ENCODE data around the gene ADAM12.

- TF ChIP-seq, protein P1, sequence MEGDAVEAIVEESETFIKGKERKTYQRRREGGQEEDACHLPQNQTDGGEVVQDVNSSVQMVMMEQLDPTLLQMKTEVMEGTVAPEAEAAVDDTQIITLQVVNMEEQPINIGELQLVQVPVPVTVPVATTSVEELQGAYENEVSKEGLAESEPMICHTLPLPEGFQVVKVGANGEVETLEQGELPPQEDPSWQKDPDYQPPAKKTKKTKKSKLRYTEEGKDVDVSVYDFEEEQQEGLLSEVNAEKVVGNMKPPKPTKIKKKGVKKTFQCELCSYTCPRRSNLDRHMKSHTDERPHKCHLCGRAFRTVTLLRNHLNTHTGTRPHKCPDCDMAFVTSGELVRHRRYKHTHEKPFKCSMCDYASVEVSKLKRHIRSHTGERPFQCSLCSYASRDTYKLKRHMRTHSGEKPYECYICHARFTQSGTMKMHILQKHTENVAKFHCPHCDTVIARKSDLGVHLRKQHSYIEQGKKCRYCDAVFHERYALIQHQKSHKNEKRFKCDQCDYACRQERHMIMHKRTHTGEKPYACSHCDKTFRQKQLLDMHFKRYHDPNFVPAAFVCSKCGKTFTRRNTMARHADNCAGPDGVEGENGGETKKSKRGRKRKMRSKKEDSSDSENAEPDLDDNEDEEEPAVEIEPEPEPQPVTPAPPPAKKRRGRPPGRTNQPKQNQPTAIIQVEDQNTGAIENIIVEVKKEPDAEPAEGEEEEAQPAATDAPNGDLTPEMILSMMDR (IDR thresholded peaks at IDR 0.05): no peak
- TF ChIP-seq POLR2A (IDR thresholded peaks at IDR 0.05): no peak
Measured at GRCh38 chr10:126094537-126094936, 293.7 kb downstream of the ADAM12 start.
